ENCODE data around the gene CEMIP.

DNA sequence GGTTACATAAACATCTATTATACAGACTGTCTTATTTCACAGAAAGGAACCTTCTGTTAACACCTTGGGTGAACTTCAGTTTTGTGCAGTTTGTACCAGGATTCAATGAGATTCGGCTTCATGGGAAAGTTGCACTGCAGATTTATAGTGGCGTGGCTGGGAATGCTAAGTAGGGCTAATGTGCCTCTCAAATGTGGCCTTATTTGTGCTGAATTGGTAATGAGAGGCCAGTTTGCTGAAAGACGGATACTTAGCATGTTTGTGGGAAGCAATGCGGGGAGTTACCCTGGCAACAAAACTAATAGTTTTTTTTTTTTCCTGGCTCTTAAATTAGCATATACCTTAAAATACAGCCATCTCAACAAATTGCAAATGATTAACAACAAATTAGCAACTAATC lies 28.6 kb upstream of the CEMIP start:
- TF ChIP-seq CTCF (conservative IDR thresholded peaks at IDR 0.05; ENCODE audit: low read length) = no peak
- no peak for TF ChIP-seq EZH2phosphoT487 (IDR thresholded peaks at IDR 0.05; ENCODE audit: borderline replicate concordance, low read depth, low read length)

Data from OCI-LY7 (cell line).